Measurements from ENCODE around the gene PRKN.

DNA sequence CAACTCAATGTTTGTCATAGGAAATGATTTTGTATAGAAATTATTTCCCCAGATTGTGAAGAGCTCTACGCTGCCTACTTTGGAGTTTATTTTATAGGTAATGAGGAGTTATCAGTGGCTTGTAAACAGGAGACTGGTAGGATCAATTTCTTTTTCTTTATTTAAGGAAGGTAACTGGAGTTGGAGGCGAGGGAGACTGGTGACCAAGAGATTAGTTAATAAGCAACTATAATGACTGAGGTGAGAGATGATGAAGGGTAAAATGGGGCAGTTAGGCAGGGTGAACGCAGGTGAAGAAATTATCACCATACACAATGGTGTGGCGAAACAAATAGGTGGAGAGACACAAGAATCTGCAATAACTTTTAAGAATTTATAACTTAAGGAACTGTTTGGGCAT, 100.2 kb downstream of the PRKN start:
- TF ChIP-seq CTCF (IDR thresholded peaks at IDR 0.05) (no peak), ZFX (IDR thresholded peaks at IDR 0.05; ENCODE audit: borderline replicate concordance) (no peak)

Measured in 22Rv1 (cell line).